SH-SY5Y (cell line): ENCODE results near the gene FBXO3.

Experiments
- GATA2 ChIP-seq: IDR thresholded peaks from 2 replicates; pipeline ENCODE4 v1.6.1; 2011; ENCODE audit warnings: mild to moderate bottlenecking, low read depth, low read length
- GATA3 ChIP-seq: IDR thresholded peaks from 2 replicates; pipeline ENCODE4 v1.6.1; 2011; ENCODE audit warnings: low read depth, mild to moderate bottlenecking, low read length, moderate library complexity

DNA sequence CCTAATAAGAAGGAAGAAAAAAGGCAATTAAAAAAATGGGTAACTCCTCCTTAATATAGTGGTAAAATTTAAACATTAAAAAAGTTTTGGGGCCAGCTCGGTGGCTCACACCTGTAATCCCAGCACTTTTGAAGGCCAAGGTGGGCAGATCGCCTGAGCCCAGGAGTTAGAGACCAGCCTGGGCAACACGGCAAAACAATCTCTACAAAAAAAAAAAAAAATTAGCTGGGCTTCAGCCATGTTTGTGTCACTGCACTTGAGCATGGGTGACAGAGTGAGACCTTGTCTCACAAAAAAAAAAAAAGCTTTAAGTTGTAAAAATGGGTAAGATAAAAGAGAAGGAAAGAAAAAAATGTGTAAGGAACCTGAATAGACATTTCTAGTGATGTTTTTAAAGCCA, 11.3 kb upstream of the FBXO3 start:
- TF ChIP-seq GATA2 (no peak), GATA3 (no peak)
